GM18858 (cell line): ENCODE results near the gene STPG3.
A peak's percentile ranks its signal among the peaks of the same experiment; 100 is the strongest.

Source experiments
- ATAC-seq: cut with Tn5 transposase; IDR thresholded peaks from one replicate; pipeline ENCODE4 v1.9.1; 2021; ENCODE audit not compliant: unreplicated experiment

Gene STPG3

DNA sequence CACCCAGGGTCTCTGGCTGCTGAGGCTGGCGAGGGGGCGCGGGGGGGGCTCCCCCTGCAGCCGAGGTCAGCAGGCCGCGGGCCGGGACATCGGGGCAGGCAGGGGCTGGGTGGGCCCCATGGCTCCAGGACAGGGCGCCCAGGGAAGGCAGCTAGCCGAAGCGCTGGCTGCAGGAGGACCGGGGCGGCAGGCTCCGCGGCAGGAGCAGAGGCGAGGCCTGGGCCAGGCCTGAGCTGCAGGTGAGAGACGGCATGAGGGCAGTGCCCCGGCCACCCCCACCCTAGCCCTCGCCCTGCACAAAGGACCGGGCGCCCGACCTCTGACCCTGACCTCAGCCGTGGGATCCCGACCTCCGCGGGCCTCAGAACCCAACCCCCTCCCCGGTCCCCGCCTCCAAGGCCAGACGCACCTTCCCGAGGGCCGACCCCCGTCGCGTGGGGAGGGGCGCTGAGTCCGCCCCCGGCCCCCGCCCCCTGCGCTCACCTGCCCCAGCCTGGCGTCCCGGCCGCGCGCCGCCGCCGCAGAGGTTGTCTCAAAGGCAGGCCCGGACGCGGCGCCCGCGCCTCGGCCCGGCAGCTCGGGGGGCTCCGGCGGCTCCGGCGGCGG, 29.5 kb upstream of the STPG3 start:
- ATAC-seq: no peak

DNA sequence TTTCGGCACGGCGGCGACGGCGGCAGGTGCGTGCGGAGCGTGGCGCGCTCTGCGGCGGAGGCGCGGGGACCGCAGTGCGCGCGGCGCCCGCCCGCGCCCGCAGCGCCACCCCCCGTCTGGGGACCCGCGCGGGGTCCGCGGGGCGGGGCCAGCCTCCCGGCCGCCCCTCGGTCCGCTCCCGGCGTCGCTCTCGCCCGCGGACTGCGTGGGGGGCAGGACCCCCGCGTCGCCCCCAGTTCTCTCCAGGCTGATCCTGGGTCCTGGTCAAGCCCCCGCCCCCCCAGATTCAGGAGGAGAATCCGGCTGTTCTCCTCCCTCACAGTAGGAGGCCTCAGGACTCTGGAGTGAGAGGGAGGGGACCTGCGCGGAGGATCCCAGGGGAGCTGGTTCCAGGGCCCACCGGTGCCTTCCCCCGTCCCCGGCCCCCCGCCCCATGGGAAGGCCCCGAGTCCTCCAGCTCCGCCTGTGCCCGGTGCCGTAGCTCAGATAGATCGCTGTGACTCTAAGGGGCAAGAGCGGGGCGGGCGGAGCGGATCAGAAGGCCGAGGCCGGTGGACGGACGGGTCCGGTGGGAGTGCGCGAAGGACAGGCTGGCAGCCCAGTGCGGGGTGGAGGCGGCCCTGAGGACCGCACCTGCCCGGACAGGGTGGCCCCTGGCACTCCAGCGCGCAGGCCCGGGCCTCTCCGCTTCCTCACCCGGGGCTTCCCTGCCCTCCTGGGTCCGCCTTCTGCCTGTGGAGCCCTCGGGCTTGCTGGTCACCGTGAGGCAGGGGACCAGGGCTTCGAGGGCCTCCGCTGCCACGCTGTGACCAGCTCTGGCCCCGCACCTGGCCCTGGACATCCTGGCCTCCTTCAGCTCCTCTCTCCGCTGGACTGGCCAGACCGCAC, 28.7 kb upstream of the STPG3 start, which contains the start of gene RNF208:
TSS of gene RNF208 (minus strand) at position 51 of the 888 bp plus-strand sequence. CDS start 1,028 bp downstream, outside the sequence.
- no peak for ATAC-seq

DNA sequence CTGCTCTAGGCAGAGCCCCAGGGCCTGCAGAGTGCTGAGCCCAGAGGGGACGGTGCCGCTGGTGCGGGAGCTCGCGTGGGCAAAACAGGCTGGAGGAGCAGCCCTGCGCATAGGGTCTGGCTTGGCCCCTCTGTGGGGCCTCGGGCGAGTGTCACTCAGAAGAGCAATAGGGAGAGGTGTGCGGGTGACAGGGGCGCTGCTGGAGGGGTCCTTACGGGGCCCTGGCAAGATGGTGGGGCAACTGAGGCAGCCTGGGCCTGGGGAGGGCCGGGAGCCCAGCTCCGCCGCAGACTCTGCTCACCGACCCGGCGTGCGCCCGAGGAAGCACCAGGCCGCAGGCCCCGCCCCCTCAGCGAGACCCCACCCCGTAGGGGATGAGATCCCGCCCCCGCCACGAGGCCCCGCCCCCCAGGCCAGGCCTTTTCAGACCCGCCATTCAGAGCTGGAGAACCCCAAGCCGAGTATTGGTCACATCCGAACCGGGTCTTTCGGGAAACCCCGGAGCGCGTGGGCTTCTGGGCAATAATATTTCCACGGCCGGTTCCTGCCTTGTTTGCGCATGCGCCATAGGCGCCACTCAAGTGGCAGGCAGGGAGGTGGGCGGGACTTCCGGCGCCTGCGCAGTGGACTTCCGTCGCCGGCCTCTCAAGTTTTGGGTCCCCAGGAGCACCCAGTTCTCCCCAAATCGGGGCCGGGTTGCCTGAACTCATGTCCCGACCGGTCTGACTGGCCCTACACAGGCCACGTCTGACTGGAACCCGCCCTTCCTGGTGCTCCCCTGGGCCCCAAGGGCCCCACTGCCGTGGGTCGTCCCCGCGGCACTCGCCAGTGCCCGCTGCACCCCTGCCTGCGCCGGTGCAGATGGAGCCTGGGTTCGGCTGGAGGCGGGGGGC, 27.8 kb upstream of the STPG3 start:
- peak; percentile 42 for ATAC-seq

DNA sequence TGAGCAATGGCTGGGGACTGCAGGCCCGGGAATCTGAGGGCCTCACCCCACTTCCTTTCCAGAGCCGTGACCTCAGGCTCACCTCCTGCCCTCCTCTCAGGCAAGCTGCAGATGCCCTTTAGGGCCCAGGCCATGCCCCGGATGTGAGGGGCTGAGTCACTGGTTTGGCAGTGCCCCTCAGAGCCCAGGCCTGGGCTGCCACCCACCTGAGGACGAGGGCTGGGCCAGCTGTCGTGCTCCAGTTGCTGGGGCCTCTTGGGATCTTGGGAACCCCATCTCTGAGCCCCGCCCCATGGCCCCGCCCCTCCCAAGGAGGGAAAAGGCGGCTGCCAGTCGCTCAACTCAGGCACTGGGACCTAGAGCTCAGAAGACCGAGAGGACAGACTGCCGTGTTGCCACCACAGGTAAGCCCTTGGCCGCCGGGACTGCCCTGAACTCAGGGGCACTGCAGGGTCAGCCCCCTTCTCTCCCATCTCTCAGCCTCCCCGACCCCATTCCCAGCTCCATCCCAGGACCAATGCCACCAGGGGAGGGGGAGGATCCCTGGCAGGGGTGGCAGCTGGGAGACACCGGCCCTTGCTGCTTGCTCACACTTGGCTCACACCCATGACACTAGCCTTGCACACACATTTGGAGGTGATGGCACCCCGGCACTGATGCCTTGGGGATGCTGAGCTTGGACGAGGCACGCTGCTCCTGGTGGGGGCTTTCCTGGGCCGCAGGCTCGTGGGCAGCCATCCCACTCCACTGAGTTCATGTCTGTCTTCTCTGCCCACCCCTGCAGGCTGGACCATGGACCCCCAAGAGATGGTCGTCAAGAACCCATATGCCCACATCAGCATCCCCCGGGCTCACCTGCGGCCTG, 26.0 kb upstream of the STPG3 start, which contains the start of gene CYSRT1:
TSS of gene CYSRT1 (plus strand) at position 345 of the 865 bp plus-strand sequence. CDS start at position 793, 448 bp downstream.
- ATAC-seq: no peak

DNA sequence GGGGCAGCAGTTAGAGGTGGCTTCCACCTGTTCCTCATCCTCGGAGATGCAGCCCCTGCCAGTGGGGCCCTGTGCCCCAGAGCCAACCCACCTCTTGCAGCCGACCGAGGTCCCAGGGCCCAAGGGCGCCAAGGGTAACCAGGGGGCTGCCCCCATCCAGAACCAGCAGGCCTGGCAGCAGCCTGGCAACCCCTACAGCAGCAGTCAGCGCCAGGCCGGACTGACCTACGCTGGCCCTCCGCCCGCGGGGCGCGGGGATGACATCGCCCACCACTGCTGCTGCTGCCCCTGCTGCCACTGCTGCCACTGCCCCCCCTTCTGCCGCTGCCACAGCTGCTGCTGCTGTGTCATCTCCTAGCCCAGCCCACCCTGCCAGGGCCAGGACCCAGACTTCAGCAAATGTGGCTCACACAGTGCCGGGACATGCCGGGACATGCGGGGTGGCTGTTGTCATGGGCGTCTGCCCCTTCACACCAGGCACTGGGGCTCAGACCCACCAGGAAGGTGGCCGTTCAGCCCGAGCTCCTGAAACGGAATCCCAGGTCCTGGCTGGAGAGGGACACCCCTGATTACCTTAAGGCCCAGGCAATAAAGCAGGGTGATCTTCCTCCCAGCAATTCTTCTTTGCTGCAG, 25.3 kb upstream of the STPG3 start:
- no peak for ATAC-seq

DNA sequence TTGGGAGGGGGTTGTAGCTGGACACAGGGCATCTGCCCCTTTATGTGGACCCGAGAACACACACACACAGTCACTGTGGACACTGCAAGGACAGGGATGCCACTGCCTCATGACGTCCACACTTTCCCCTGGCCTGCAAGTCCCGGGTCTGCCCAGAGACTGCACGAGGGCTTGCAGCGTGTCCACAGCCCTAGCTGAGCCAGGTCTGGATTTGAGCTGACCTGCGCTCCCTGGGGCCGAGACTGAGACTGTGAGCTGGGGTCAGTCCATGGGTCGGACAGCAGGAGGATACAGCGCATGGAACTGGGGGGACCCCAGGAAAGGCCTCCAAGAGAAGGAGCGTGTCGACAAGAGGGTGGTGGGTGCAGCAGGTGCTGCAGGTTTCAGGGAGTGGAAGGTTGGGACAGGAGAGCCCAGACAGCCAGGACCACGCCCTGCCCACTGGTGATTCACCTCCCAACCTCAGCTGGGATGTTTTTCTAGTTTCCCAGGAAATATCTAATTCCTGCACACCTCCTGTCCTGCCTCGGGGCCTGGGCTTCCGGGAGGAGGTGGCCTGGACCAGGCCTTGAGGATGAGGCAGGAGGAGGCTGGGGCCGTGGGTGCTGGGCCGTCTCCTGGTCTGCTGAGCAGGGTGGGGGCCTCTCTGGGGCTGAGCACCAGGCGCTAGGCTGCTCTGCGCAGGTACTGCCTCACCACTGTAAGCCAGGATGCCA, 24.6 kb upstream of the STPG3 start:
- no peak for ATAC-seq

DNA sequence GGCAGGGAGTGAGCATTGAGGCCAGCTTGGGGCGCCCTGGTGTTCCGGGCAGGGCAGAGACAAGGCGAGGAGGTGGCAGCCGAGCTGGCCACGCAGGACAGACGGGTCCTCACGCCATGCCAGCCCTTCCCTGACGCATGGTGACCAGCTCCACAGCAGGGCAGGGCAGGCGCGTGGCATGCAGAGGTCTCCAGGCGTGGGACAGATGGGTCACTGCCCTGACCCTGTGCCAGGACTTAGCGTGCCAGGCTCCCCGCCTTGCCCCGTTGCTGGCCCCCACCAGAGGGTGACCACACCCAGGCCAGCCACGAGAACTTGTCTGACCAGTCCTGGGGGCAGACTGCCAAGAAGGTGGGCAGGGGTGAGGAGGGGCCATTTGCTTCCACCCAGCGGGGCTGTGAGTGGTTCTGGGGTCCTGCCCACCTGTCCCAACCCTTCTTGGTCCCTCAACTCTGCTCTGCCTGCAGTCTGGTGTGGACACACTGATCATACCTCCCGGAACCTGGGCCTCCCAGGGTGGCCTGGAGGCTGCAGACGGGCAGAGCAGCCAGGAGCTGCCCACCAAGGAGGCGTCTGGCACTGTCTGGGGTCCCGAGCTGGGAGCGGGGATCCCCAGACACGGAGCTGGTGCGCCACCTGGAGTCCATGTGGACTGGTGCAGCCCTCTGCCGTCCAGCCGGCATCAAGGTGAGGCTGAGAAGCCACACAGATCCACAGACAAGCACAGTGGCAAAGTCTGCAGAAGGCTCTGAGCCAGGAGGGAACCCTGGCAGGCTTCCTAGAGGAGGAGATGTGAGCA, 23.8 kb upstream of the STPG3 start, which contains the start of gene RNF224:
TSS of gene RNF224 (plus strand) at position 449 of the 799 bp plus-strand sequence. CDS start 834 bp downstream, outside the sequence.
- no peak for ATAC-seq

DNA sequence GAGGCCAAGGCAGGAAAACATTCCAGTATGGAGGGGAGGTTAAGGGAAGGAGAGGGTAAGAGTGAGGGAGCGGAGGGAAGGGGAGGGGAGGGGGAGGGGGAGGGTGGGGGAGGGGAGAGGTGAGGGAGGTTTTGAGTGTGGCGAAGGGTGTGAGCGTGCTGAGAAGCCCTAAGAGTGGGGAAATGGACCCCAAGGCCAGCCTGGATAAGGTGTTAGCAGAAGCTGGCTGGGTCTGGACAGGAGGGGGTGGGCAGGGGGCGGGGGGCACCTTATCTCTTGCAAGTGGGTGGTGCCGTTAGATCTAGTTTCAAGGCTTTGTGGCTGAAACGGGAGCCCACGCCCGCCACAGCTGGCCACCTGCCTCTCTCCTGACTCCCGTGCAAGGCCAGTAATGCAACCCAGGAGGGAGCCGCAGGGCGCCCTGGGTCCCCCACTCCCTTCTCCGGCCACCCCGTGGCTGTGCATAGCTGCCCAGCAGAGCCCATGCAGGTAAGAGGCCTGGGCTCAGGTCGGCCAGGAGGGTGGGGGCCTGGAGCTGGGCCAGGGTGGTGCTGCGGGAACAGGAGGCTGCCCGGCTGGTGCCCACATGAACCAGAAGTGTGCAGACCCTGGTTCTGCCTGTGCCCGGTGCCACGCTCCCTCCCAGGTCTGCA, 23.1 kb upstream of the STPG3 start:
- no peak for ATAC-seq

DNA sequence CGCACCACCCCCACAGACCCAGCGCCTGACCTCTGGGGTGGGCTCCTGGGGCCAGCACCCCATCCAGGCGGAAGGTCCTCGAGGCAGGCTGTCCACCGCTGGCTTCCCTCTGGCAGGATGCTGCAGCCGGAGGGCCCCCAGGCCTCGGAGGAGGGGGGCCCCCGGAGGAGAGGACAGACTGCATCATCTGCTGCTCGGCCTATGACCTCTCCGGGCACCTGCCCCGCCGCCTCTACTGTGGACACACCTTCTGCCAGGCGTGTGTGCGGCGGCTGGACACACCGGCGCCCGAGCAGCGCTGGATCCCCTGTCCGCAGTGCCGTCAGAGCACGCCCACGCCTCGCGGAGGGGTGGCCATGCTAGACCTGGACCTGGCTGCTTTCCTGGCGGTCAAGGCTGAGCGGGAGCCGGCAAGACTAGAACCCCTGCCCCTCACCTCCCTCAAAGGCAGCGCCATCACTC, 22.5 kb upstream of the STPG3 start:
- no peak for ATAC-seq

DNA sequence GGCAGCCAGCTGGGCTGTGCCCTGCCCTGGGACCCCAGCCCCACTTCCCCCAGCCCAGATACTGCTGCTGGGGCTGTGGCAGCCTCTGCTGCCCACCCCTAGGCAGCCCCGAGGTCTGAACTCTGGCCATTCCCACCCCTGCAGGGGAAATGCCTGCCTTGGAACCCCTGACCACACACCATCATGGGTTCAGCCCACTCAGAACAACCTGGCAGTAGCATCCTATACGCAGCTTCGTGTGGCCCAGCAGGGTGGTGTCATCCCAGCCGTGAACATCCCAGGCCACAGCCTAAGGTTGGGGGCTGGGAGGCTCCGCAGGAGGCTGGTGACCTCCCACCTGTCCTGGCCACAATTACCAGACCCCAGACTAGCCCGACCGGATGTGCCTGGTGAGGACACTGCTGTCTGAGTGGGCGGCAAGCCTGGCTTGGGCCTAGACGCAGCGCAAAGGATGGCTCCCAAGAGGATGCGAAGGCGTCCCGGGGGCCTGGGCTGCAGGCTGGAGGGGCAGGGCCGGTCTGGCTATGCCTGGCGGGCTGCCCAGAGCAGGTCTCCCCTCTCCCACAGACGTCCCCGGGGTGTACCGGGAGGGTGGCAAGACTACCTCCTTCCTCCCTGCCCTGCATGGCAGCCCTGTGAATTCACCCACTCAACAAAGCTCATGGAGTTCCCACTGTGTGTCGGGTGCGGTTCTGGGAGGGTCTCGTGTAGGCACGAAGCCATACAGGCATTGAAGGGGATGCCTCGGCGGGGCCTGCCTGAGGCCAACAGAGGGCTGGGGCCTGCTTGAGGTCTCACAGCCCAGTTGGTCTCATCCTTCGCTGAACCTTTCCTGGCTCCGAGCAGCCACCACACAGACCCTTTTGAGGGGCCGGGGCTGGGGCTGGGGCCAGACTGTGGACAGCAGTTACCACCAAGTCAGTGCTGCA, 21.9 kb upstream of the STPG3 start:
- no peak for ATAC-seq

DNA sequence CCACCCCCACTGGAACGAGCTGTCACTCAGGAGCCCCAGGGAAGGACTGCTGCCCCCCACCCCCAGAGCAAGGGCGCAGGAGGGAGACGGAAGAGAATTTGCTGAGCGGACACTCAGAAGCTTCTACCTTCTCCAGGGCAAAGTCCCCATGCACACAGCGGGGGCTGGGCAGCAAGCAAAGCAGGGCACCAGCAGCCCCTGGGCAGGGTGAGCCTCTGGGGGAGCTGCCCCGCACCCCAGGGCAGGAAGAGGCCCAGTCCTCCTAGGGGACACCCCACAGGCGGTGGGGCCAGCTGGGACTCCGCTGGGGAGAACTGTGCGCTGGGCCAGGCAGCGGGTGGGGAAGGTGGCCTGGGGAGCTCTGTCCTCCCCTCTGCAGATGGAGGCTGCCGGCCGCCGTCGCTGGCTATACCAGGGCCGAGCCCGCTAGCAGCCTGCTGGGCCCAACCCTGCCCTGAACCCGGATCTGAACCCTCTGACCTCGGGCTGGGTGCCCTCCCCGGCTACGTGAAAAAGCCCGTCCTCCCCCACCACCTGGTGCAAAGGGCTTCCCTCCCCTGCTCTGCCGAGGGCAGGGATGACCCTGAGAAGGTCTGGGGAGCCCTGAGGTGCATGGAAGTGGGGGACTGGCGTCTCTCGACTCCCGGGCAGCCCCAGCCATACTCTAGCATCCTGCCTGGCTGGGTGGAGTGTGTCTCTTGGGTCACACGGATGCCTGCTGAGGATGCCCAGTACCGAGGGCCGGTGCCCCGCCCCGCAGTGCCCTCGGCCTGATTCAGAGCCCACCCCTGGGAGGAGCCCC, 21.0 kb upstream of the STPG3 start:
- no peak for ATAC-seq

DNA sequence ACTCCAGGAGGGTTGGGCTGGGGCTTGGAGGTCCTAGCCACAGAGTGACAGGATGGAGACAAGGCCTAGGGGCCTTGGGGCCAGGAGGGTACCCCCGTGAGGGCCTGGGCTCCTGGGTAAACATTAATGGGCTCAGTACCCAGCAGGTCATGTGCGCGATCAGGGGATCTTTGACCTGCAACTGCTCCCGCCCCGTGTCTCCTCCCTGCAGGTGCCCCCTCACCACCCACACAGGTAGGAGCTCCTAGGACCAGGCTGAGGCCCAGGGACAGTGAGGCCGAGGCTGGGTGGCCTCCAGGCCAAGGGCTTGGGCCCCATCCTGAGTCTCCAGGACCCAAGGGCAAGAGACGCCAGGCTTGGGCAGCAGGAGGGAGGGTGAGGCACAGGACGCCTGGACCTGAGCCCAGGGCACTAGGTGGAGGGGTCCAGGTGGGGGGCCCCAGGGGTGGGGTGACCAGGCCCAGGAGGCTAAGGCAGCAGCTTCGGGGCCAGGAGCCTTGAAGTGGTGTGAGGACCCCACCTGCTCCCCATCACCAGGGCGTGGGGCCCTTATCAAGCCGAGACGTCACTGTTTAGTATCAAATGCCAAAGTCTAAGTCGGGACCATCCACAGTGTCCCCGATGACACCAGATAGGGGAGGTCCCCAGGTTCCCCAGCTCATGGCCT, 20.2 kb upstream of the STPG3 start, which contains the start of gene SLC34A3:
TSS of gene SLC34A3 (plus strand) at position 197 of the 667 bp plus-strand sequence. CDS start 802 bp downstream, outside the sequence.
- ATAC-seq: no peak

DNA sequence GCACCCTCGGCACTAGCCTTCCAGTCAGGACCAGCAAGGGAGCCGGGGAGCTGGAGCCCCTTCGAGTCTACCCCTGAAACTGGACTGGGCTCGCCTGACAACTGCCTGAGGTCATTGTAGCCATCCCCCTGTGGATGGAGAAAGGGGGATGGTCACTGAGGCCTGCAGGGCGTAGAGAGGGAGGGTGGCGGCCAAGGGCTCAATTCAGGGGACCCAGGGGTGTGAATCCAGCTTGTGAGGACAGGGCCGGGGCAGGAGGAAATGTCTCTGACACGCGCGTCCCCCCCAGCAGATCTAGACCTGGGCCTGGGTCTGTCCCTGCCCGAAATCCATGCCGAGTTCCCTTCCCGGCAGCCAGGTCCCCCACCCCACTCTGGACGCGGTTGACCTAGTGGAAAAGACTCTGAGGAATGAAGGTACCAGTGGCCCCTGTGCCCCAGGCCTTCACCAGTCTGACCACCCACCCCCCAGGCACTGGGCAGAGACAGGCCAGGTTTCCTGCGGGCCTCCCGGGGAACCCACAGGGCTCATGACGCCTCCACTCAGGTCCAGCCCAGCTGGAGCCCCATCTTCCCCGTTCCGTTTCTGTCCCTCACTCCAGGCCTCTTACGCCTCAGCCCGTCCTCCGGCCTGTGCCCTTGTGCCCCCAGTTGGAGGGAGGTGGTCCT, 19.6 kb upstream of the STPG3 start:
- no peak for ATAC-seq

DNA sequence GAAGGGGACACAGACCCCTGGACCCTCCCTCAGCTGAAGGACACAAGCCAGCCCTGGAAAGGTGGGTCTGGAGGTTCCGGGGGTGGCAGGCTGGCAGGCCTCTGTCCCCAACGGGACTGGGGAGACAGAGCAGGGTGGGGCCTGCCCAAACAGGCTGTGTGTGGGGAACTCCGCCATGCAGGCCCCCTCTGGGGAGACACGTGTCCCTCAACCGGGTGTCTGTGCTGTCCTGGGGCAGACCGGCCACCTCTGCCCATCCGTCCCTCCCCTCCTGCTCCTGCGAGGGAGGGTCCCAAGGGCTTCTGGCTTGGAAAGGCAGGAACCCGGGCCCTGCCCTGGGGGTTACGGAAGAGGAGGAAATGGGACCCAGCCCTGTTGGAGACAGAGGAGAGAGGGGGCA, 19.0 kb upstream of the STPG3 start:
- no peak for ATAC-seq
